K562 (cell line): ENCODE measurements around the gene CSH1. TPM values are rescaled to one million over a fixed set of nuclear protein-coding genes. Genes with fewer than 3 reads are reported as not detected.
"Not testable (repeated sequence)": the region's sequence is repeated elsewhere in the genome, so short reads cannot be mapped to it uniquely, and the experiment has no call there.

Experiments
- ATAC-seq: fragments of 200-7000 bp; cut with Tn5 transposase; 3 replicates; pipeline ENCODE4 v1.9.1; 2020; ENCODE audit warnings: moderate library complexity
- BruUV-seq: library from RNA; stranded (reverse); fragments of 400-500 nt; replicated peaks from 2 replicates; lab custom pipeline; 2021; lab: Mats Ljungman, UMichigan
- CTCF ChIA-PET: fragments of 300-600 bp; formaldehyde crosslinking; extraction: SDS; loops from one replicate; lab custom pipeline; 2021; ENCODE audit warnings: low intra/inter-chr PET ratio; lab: Yijun Ruan, JAX
- POLR2A ChIA-PET: fragments of 300-600, 350-650 bp; sonication (Branson Sonifier 250); formaldehyde crosslinking; extraction: SDS; loops from one replicate; lab custom pipeline; 2021; ENCODE audit warnings: antibody characterized with exemption, inconsistent platforms; lab: Yijun Ruan, JAX
- DNase-seq, 4 experiments: peaks; one replicate each; pipeline versions ENCODE4 v3.0.0 to v3.0.0-alpha.2; 2011 to 2018; ENCODE audit warnings: low spot score in 3 of 4, mixed read lengths in 3 of 4; ENCODE audit errors: extremely low read depth in 1 of 4
- FAIRE-seq: peaks from 2 replicates; lab custom pipeline; 2011; peaks lifted over from hg19 to GRCh38; lab: Jason Lieb, UNC
- H2AFZ ChIP-seq: 2 replicates; pipeline ENCODE4 v1.6.0; 2011; ENCODE audit warnings: low read depth, low read length, control low read depth, inconsistent platforms
- H3K27ac ChIP-seq: fragments of 200-600 bp; 3 replicates; pipeline ENCODE4 v1.8.0; 2011; ENCODE audit warnings: low read depth, mild to moderate bottlenecking, control low read depth, inconsistent platforms, low read length, moderate library complexity, mixed read lengths; ENCODE audit errors: extremely low read depth
- H3K27me3 ChIP-seq, 2 experiments: fragments of 300-600 bp in 1 of 2; 2 replicates in 1 of 2; 3 replicates in 1 of 2; pipeline versions ENCODE4 v1.6.0 to v1.8.0; 2011; ENCODE audit warnings: inconsistent platforms in 2 of 2, low read length in 2 of 2, mild to moderate bottlenecking in 1 of 2, mixed read lengths in 1 of 2, moderate library complexity in 1 of 2; ENCODE audit not compliant: control insufficient read depth in 2 of 2, insufficient read depth in 2 of 2
- H3K36me3 ChIP-seq: fragments of 300-600 bp; 3 replicates; pipeline ENCODE4 v1.8.0; 2011; ENCODE audit warnings: mild to moderate bottlenecking, low read length, inconsistent platforms; ENCODE audit not compliant: control insufficient read depth, insufficient read depth
- H3K4me1 ChIP-seq, 2 experiments: fragments of 200-600 bp in 1 of 2; replicated peaks in 1 of 2; 2 replicates in 1 of 2; 3 replicates in 1 of 2; pipeline versions ENCODE4 v1.5.1 to v1.8.0; 2011; ENCODE audit warnings: inconsistent platforms in 2 of 2, low read length in 2 of 2, mild to moderate bottlenecking in 1 of 2, mixed read lengths in 1 of 2, moderate library complexity in 1 of 2; ENCODE audit not compliant: control insufficient read depth in 2 of 2, insufficient read depth in 2 of 2
- H3K4me2 ChIP-seq: 2 replicates; pipeline ENCODE4 v1.6.1; 2011; ENCODE audit warnings: low read length, control low read depth, inconsistent platforms, mixed read lengths; ENCODE audit not compliant: insufficient read depth
- H3K4me3 ChIP-seq: fragments of 200-600 bp; sonication (generic), shearing (Covaris generic); 2 replicates; pipeline ENCODE4 v1.5.1; 2016; ENCODE audit warnings: control low read depth, inconsistent platforms
- H3K79me2 ChIP-seq: fragments of 200-600 bp; 3 replicates; pipeline ENCODE4 v1.8.0; 2011; ENCODE audit warnings: low read length, inconsistent platforms; ENCODE audit not compliant: control insufficient read depth, insufficient read depth
- H3K9ac ChIP-seq, 2 experiments: 2 replicates each; pipeline versions ENCODE4 v1.6.0 to v1.6.1; 2011; ENCODE audit warnings: low read depth in 2 of 2, low read length in 2 of 2, control low read depth in 1 of 2, inconsistent platforms in 1 of 2, mild to moderate bottlenecking in 1 of 2, mixed read lengths in 1 of 2; ENCODE audit not compliant: insufficient read depth in 1 of 2
- H3K9me1 ChIP-seq: one replicate; pipeline ENCODE4 v1.6.0; 2011; ENCODE audit warnings: inconsistent platforms, mild to moderate bottlenecking, low read length, moderate library complexity; ENCODE audit not compliant: control insufficient read depth, insufficient read depth
- H3K9me3 ChIP-seq: replicated peaks from 2 replicates; pipeline ENCODE4 v1.5.1; 2011; ENCODE audit warnings: low read depth, low read length, inconsistent platforms; ENCODE audit not compliant: control insufficient read depth, insufficient read depth
- H4K20me1 ChIP-seq: replicated peaks from 2 replicates; pipeline ENCODE4 v1.6.1; 2011; ENCODE audit warnings: low read length, inconsistent platforms, mixed read lengths; ENCODE audit not compliant: control insufficient read depth, insufficient read depth
- BCOR ChIP-seq: fragments of 450-650 bp; IDR thresholded peaks from 2 replicates; pipeline ENCODE4 v1.6.1; 2016
- KDM1A ChIP-seq, 2 experiments: fragments of 450-650 bp; IDR thresholded peaks; 2 replicates each; pipeline ENCODE4 v1.6.1; 2016; ENCODE audit warnings: mild to moderate bottlenecking in 2 of 2
- RBM25 ChIP-seq: fragments of 200-400 bp; formaldehyde crosslinking; IDR thresholded peaks from 2 replicates; pipeline ENCODE4 v1.6.1; 2018; ENCODE audit warnings: low read length, low read depth, moderate library complexity; ENCODE audit not compliant: severe bottlenecking
- WGBS: fragments of 100-300 bp; shearing (Covaris generic); methylation state at CpG from one replicate; pipeline ENCODE4 v1.1.6; 2016; ENCODE audit warnings: low coverage, mixed read lengths; ENCODE audit not compliant: insufficient coverage; ENCODE audit errors: missing lambda C conversion rate; 5-methylcytosine and 5-hydroxymethylcytosine counted together
- in situ Hi-C: fragments of 300-500 bp; cut with MboI; formaldehyde crosslinking; loops from 4 replicates; pipeline ENCODE4 v1.15.0; 2018; ENCODE audit warnings: inconsistent platforms, mixed read lengths
- intact Hi-C: fragments of 100-400 bp; cut with micrococcal nuclease; formaldehyde crosslinking; loops from 2 replicates; pipeline ENCODE4 v1.14.2; 2022
- polyA plus RNA-seq, 8 experiments: library from polyadenylated mRNA; depleted of rRNA in 4 of 8; stranded (reverse) in 5 of 8; unstranded in 3 of 8; fragments of >200 nt; fragmentation: Nextera tagmentation in 2 of 8; fragmentation: Illumina TruSeq in 1 of 8; extraction: Ambion mirVana in 2 of 8; extraction: Trizol in 1 of 8; gene quantifications; 2 replicates each; pipeline versions ENCODE4 v1.2.1 to v1.2.3, GENCODE V29; 2011 to 2014; ENCODE audit warnings: inconsistent platforms in 1 of 8, missing spikeins in 1 of 8
- total RNA-seq, 7 experiments: library from RNA; depleted of rRNA in 6 of 7; stranded (reverse); fragments of >200 nt in 6 of 7; fragmentation: Illumina TruSeq in 2 of 7; extraction: Trizol in 2 of 7; gene quantifications; 2 replicates each; pipeline versions ENCODE4 v1.2.1 to v1.2.3, GENCODE V29; 2011 to 2021; ENCODE audit warnings: low replicate concordance in 1 of 7

Gene CSH1
- total and polyA plus RNA-seq, 9 of the 15 experiments (the other 6 are each of a cell fraction or from before 2014, with no cell fraction given), result not detected

DNA sequence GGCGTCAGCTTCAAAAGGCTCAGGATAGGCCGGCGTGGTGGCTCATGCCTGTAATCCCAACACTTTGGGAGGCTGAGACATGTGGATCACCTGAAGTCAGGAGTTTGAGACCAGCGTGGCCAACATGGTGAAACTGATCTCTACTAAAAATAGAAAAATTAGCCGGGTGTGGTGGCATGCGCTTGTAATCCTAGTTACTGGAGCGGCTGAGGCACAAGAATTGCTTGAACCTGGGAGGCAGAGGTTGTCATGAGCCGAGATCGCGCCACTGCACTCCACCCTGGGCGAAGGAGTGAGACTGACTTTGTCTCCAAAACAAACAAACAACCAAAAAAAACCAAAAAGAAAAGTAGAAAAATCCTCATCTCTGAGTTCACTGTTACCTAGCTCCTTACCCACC, 11.3 kb downstream of the CSH1 start:
- H3K9me1 ChIP-seq, ATAC-seq, H3K4me3 ChIP-seq, DNase-seq, H3K4me2 ChIP-seq, H3K36me3 ChIP-seq, intact Hi-C loops, in situ Hi-C loops, BruUV-seq, H2AFZ ChIP-seq, H3K27ac ChIP-seq, H3K4me1 ChIP-seq, H3K9ac ChIP-seq, H3K9me3 ChIP-seq, POLR2A ChIA-PET, CTCF ChIA-PET, FAIRE-seq, H3K79me2 ChIP-seq, H4K20me1 ChIP-seq: not testable (repeated sequence)
- 2% methylated on average over 10 of the region's 11 CpGs for WGBS
- peaks cover 2 to 19% of the 10 kb centered on the region in 2 experiments; a peak in 3 of 5 replicates for H3K27me3 ChIP-seq

DNA sequence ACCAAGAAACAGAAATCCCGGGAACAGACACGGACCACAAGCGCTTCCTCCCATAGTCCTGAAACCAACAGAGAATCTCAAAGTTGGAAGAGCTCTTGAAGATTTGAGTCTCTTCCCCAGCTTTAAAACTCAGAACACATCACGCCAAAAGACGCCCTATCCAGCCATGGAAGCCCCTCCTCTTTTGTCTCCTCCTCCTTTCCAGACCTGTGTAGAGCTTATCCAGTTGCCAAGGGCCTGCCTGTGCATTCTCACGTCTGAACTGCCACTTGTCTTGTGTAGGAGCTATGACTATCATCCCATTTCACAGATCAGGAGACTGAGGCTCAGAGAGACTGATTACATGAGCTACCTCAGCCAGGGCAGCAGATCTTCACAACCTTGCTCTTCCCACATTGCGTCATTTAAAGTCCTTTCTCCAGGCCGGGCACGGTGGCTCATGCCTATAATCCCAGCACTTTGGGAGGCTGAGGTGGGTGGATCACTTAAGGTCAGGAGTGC, 13.7 kb downstream of the CSH1 start:
- BruUV-seq, H3K9ac ChIP-seq, H3K4me1 ChIP-seq, H3K36me3 ChIP-seq, intact Hi-C loops, H3K27ac ChIP-seq, H3K9me1 ChIP-seq, in situ Hi-C loops, FAIRE-seq, H3K9me3 ChIP-seq, H3K4me3 ChIP-seq, H3K79me2 ChIP-seq, H2AFZ ChIP-seq, H4K20me1 ChIP-seq: not testable (repeated sequence)
- DNase-seq, result peak in 2 of 4 experiments; percentile 15 to 30
- POLR2A ChIA-PET, result interaction anchor here (1.2 kb wide), 1 partner anchor 17 kb away, joined by 4 read pairs; no protein-coding TSS in a partner anchor
- Histone ChIP-seq H3K4me2 (0 out of 2 replicates have a peak overlapping the region, but pooled peaks have one; percentile 6), H3K27me3 (peaks cover 5 to 32% of the 10 kb centered on the region in 2 experiments; a peak in 3 of 5 replicates)
- peak; percentile 54 for ATAC-seq
- CTCF ChIA-PET, result interaction anchor here (0.6 kb wide), 1 partner anchor 133 kb away, joined by 3 read pairs; no protein-coding TSS in a partner anchor
- WGBS, result 22% methylated on average over 7 of the region's 9 CpGs
- peak in 1 of 2 experiments; percentile 45; a peak in 1 of 4 replicates for TF ChIP-seq KDM1A (IDR thresholded peaks at IDR 0.05)
- peak; percentile 73 for TF ChIP-seq BCOR
- peak; percentile 89 for TF ChIP-seq RBM25
